Muscle of leg (tissue), 11 donors: ENCODE results near the gene TIMM44. TPM values are rescaled to one million over a fixed set of nuclear protein-coding genes. Genes with fewer than 3 reads are reported as not detected.
A peak's percentile ranks its signal among the peaks of the same experiment; 100 is the strongest.
"Not testable (repeated sequence)": the region's sequence is repeated elsewhere in the genome, so short reads cannot be mapped to it uniquely, and the experiment has no call there.

Source experiments
- DNase-seq: peaks from one replicate; pipeline ENCODE4 v3.0.0; 2013
- H3K27ac ChIP-seq: one replicate; pipeline ENCODE4 v1.5.1; 2013; ENCODE audit warnings: mild to moderate bottlenecking, low read length, control low read depth
- H3K27me3 ChIP-seq: one replicate; pipeline ENCODE4 v1.6.1; 2013; ENCODE audit warnings: low read length; ENCODE audit not compliant: control insufficient read depth, insufficient read depth
- H3K36me3 ChIP-seq: one replicate; pipeline ENCODE4 v1.6.1; 2013; ENCODE audit warnings: low read length; ENCODE audit not compliant: control insufficient read depth, insufficient read depth
- H3K4me1 ChIP-seq: one replicate; pipeline ENCODE4 v1.6.1; 2013; ENCODE audit warnings: low read length; ENCODE audit not compliant: control insufficient read depth, insufficient read depth
- H3K4me3 ChIP-seq: one replicate; pipeline ENCODE4 v1.5.1; 2013; ENCODE audit warnings: low read length, control low read depth
- H3K9me3 ChIP-seq: replicated peaks from 2 replicates; pipeline ENCODE4 v1.6.1; 2013; ENCODE audit warnings: low read depth, low read length; ENCODE audit not compliant: control insufficient read depth
- WGBS: methylation state at CpG from one replicate; pipeline ENCODE4 v1.1.5; 2013; ENCODE audit warnings: missing lambda C conversion rate; ENCODE audit not compliant: insufficient coverage; 5-methylcytosine and 5-hydroxymethylcytosine counted together
- polyA plus RNA-seq, 8 donors: library from polyadenylated mRNA; unstranded; fragments of 120-200 nt; gene quantifications; one replicate each; pipeline versions ENCODE4 v1.2.1 to v1.2.3, GENCODE V29; 2013; ENCODE audit warnings: inconsistent platforms in 1 of 8, low replicate concordance in 1 of 8; ENCODE audit not compliant: insufficient read length in 8 of 8, insufficient read depth in 1 of 8
- total RNA-seq: library from RNA; stranded (reverse); fragments of 120-200 nt; gene quantifications from one replicate; pipeline ENCODE4 v1.2.4, GENCODE V29; 2013

TIMM44 gene
- total and polyA plus RNA-seq, 9 donors, result 40.5 to 66.3 (median 57.4) TPM

- Histone ChIP-seq H3K27me3 (peaks cover 37% of the 10 kb centered on the region), H3K4me3 (peak overlapping the region; percentile 58), H3K9me3 (no peaks in the 10 kb centered on the region), H3K36me3 (peaks cover 16% of the 10 kb centered on the region), H3K27ac (peak overlapping the region; percentile 89), H3K4me1 (peaks cover 47% of the 10 kb centered on the region)
- DNase-seq, result no peak
- WGBS, result 51% methylated on average over 12 of the region's 17 CpGs
Measured at GRCh38 chr19:7921302-7921966, 22.0 kb downstream of the TIMM44 start.

- Histone ChIP-seq H3K9me3 (no peaks in the 10 kb centered on the region), H3K4me1 (peaks cover 51% of the 10 kb centered on the region), H3K27me3 (peaks cover 43% of the 10 kb centered on the region), H3K27ac (peak overlapping the region; percentile 89), H3K4me3 (peak overlapping the region; percentile 59), H3K36me3 (peaks cover 16% of the 10 kb centered on the region)
- peak; percentile 97 for DNase-seq
- WGBS, result 1% methylated on average over 48 of the region's 62 CpGs
Measured at GRCh38 chr19:7920519-7921301, 22.8 kb downstream of the TIMM44 start.

DNA sequence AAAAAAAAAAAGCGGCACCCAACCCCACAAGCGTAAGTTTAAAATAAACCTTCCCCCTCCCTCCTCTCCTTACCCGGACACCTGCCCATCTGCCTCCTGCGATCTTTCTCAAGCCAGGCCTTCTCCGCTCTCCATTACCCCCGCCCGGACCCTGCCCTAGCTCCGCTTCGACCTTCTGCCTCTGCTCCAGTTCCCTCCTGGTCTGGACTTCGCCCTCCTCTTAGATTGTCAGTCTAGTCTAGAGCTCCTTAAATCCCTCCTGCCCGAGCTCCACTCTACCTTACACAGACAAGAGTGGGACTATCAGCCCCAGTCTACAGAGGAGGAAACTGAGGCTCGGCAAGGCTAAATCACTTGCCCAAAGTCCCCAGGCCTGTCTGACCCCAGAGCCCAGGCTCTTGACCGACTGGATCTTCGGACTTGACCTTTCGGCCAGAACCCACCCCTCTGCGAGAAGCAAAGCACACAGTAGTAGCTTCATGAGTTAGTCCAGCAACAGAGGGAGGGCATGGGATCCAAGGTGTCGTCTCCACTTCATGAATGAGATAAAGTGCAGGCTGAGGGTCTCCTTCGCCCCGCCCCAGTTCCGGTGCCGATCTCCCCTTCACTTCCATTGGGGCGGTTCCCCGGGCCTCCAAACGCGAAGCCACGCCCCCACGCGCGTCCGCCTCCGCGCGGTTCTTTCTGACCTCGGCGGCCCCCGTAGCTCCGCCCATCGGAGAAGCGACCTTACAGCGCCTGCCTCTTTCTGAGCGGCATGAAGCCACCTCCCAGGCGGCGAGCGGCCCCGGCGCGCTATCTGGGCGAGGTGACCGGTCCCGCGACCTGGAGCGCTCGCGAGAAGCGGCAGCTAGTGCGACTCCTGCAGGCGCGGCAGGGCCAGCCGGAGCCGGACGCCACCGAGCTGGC lies 23.6 kb downstream of the TIMM44 start, which contains the start of gene SNAPC2:
SNAPC2 (plus strand) TSS at position 729 of the 909 bp plus-strand sequence; CDS start at position 758, 29 bp downstream.
- DNase-seq, result peak; percentile 97
- peaks cover 52% of the 10 kb centered on the region for H3K4me1 ChIP-seq
- 6% methylated on average over 56 of the region's 62 CpGs for WGBS
- no peaks in the 10 kb centered on the region for H3K9me3 ChIP-seq
- H3K27ac ChIP-seq, result peak within 1 kb of the TSS; percentile 89
- H3K27me3 ChIP-seq, result peaks cover 51% of the 10 kb centered on the region
- H3K4me3 ChIP-seq, result peak within 1 kb of the TSS; percentile 59
- H3K36me3 ChIP-seq, result peaks cover 16% of the 10 kb centered on the region

GRCh38 chr19:7918615-7919421 lies 24.6 kb downstream of the TIMM44 start:
- no peak overlapping the region for H3K4me3 ChIP-seq
- peaks cover 61% of the 10 kb centered on the region for H3K27me3 ChIP-seq

DNA sequence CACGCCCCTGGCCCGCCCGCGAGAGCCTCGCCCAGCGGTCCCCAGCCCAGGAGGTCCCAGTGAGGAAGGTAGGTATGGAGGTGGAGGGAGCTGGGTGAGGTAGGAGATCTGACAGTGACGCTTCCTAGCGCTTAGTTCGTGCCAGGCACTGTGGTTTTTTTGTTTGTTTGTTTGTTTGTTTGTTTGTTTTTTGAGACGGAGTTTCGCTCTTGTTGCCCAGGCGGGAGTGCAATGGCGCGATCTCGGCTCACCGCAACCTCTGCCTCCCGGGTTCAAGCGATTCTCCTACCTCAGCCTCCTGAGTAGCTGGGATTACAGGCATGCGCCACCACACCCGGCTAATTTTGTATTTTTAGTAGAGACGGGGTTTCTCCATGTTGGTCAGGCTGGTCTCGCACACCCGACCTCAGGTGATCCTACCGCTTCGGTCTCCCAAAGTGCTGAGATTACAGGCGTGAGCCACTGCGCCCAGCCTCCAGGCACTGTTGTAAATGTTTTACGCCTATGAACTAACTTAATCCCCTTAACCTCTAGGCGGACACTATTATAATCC lies 25.3 kb downstream of the TIMM44 start:
- Histone ChIP-seq H3K4me1 (peaks cover 50% of the 10 kb centered on the region), H3K27me3 (peaks cover 62% of the 10 kb centered on the region), H3K36me3 (peaks cover 18% of the 10 kb centered on the region)
- H3K4me3 ChIP-seq, H3K27ac ChIP-seq, H3K9me3 ChIP-seq, DNase-seq: not testable (repeated sequence)
- WGBS, result 22% methylated on average over 10 of the region's 29 CpGs

More at GRCh38 chr19:7918615-7919421, 24.6 kb downstream of the TIMM44 start:
- H3K36me3 ChIP-seq, result peaks cover 16% of the 10 kb centered on the region
- peaks cover 50% of the 10 kb centered on the region for H3K4me1 ChIP-seq
- no peaks in the 10 kb centered on the region for H3K9me3 ChIP-seq
- no peak for DNase-seq
- no peak overlapping the region for H3K27ac ChIP-seq
- whole genome bisulfite sequencing, result 45% methylated on average over 25 of the region's 42 CpGs

GRCh38 chr19:7917267-7918061 lies 26.0 kb downstream of the TIMM44 start:
- Histone ChIP-seq H3K36me3 (peaks cover 16% of the 10 kb centered on the region), H3K9me3 (no peaks in the 10 kb centered on the region), H3K4me3 (no peak overlapping the region), H3K27me3 (peaks cover 65% of the 10 kb centered on the region), H3K27ac (no peak overlapping the region), H3K4me1 (peaks cover 50% of the 10 kb centered on the region)
- peak; percentile 47 for DNase-seq
- under 1% methylated on average over 66 of the region's 71 CpGs for WGBS

GRCh38 chr19:7916955-7917266 lies 26.6 kb downstream of the TIMM44 start:
- Histone ChIP-seq H3K4me3 (no peak overlapping the region), H3K27me3 (peaks cover 65% of the 10 kb centered on the region), H3K27ac (no peak overlapping the region), H3K4me1 (peaks cover 46% of the 10 kb centered on the region), H3K36me3 (peaks cover 14% of the 10 kb centered on the region), H3K9me3 (no peaks in the 10 kb centered on the region)
- no peak for DNase-seq
- WGBS, result 5% methylated on average over 12 of the region's 12 CpGs

DNA sequence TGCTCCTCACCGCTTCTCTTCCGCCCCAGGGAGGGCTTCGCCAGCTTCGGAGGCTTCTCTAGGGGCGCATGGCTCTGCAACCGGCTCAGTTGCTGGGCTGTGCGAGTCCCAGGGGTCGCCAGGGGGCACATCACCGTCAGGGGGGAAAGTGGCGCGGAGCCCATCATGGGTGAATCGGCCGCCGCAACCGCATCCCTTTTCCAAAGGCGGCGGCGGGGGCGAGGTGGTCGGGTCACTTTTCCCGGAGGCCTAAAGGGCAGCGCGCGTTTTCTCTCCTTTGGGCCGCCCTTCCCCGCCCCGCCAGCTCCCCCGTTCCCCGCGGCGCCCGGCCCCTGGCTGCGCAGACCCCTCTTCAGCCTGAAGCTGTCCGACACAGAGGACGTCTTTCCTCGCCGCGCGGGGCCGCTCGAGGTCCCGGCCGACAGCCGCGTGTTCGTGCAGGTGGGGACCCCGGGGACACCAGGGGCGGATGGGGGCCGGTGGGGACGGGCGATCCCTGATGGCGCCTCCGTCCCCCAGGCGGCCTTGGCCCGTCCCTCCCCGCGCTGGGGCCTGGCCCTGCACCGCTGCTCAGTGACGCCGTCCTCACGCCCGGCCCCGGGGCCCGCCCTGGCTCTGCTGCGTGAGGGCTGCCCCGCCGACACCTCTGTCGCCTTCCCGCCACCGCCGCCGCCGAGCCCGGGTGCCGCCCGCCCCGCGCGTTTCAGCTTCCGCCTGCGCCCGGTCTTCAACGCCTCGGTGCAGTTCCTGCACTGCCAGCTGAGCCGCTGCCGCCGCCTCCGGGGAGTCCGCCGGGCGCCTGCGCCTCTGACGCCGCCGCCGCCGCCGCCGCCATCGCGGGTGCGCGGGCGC lies 27.1 kb downstream of the TIMM44 start:
- Histone ChIP-seq H3K4me3 (no peak overlapping the region), H3K4me1 (peaks cover 40% of the 10 kb centered on the region), H3K27ac (no peak overlapping the region), H3K27me3 (peaks cover 65% of the 10 kb centered on the region), H3K9me3 (no peaks in the 10 kb centered on the region), H3K36me3 (peaks cover 17% of the 10 kb centered on the region)
- WGBS, result under 1% methylated on average over 102 of the region's 104 CpGs
- DNase-seq, result peak; percentile 13
